C4-2B (cell line): ENCODE data around the gene SLC25A2.

Experiments used
- ZFX ChIP-seq: fragments of 450-650 bp; IDR thresholded peaks from 2 replicates; pipeline ENCODE4 v1.6.1; 2017
- TF ChIP-seq, protein P1 (sequence below): fragments of 450-650 bp; conservative IDR thresholded peaks from 2 replicates; pipeline ENCODE4 v1.5.1; 2017; ENCODE audit warnings: mild to moderate bottlenecking

DNA sequence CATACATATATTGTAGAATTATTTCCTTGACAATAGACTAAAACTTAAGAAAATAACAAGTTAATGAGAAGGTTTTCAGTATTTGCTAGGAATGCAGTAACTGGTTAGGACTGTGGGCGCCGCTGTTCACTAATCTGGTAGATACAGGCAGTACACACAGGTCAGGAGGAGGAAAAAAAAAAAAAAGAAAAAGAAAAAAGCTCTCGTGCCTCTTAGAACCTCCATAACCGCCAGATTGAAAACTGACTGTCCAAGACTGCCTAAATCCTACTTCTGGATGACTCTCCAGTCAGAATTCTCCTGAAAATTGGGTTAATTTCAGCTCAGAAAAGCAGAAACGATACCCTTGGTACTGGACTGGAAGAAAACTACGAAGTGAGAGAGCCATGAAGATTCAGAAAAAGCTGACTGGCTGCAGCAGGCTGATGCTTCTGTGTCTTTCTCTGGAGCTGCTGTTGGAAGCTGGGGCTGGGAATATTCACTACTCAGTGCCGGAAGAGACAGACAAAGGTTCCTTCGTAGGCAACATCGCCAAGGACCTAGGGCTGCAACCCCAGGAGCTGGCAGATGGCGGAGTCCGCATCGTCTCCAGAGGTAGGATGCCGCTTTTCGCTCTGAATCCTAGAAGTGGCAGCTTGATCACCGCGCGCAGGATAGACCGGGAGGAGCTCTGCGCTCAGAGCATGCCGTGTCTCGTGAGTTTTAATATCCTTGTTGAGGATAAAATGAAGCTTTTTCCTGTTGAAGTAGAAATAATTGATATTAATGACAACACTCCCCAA lies 26.6 kb upstream of the SLC25A2 start, which contains the start of gene PCDHGA1:
- TF ChIP-seq, protein P1, sequence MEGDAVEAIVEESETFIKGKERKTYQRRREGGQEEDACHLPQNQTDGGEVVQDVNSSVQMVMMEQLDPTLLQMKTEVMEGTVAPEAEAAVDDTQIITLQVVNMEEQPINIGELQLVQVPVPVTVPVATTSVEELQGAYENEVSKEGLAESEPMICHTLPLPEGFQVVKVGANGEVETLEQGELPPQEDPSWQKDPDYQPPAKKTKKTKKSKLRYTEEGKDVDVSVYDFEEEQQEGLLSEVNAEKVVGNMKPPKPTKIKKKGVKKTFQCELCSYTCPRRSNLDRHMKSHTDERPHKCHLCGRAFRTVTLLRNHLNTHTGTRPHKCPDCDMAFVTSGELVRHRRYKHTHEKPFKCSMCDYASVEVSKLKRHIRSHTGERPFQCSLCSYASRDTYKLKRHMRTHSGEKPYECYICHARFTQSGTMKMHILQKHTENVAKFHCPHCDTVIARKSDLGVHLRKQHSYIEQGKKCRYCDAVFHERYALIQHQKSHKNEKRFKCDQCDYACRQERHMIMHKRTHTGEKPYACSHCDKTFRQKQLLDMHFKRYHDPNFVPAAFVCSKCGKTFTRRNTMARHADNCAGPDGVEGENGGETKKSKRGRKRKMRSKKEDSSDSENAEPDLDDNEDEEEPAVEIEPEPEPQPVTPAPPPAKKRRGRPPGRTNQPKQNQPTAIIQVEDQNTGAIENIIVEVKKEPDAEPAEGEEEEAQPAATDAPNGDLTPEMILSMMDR: peak; percentile 66
- TF ChIP-seq ZFX: no peak
